WTC11 (cell line): ENCODE data around the gene SEMA4D. TPM values are rescaled to one million over a fixed set of nuclear protein-coding genes. Genes with fewer than 3 reads are reported as not detected.

Source experiments
- ATAC-seq: fragments of 200-7000 bp; cut with Tn5 transposase; 2 replicates; pipeline ENCODE4 v1.10.0; 2021; ENCODE audit warnings: mild to moderate bottlenecking, moderate library complexity
- CTCF ChIA-PET: fragments of 300-600 bp; sonication (Branson Sonifier 250); formaldehyde crosslinking; loops from one replicate; lab custom pipeline; 2021; ENCODE audit warnings: antibody characterized with exemption; lab: Charles Lee
- POLR2A ChIA-PET: fragments of 350-600 bp; sonication (Branson Sonifier 250); formaldehyde crosslinking; loops from one replicate; lab custom pipeline; 2021; ENCODE audit warnings: antibody characterized with exemption; lab: Charles Lee
- DNase-seq: peaks from one replicate; pipeline ENCODE4 v3.0.0; 2021; ENCODE audit warnings: low spot score
- H3K27ac Mint-ChIP-seq: 2 replicates; pipeline ENCODE4 v1.8.0; 2021; ENCODE audit warnings: mixed read lengths
- H3K27me3 Mint-ChIP-seq: 2 replicates; pipeline ENCODE4 v1.8.0; 2021; ENCODE audit warnings: low read depth, mild to moderate bottlenecking, moderate library complexity, mixed read lengths
- H3K36me3 Mint-ChIP-seq: 2 replicates; pipeline ENCODE4 v1.8.0; 2021; ENCODE audit warnings: mixed read lengths
- H3K4me1 Mint-ChIP-seq: 2 replicates; pipeline ENCODE4 v1.8.0; 2022; ENCODE audit warnings: mixed read lengths
- H3K4me3 Mint-ChIP-seq: 2 replicates; pipeline ENCODE4 v1.8.0; 2021; ENCODE audit warnings: mild to moderate bottlenecking, moderate library complexity, mixed read lengths
- H3K9me3 Mint-ChIP-seq: 2 replicates; pipeline ENCODE4 v1.8.0; 2021; ENCODE audit warnings: mixed read lengths
- CTCF ChIP-seq: fragments of 200-600 bp; IDR thresholded peaks from 2 replicates; pipeline ENCODE4 v1.8.0; 2022; ENCODE audit warnings: antibody characterized with exemption
- FOXJ3 ChIP-seq: sonication (generic); formaldehyde crosslinking; IDR thresholded peaks from 2 replicates; pipeline ENCODE4 v1.9.0; 2021; ENCODE audit warnings: missing genetic modification reagents, mild to moderate bottlenecking, borderline replicate concordance
- FOXP4 ChIP-seq: sonication (generic); formaldehyde crosslinking; IDR thresholded peaks from 2 replicates; pipeline ENCODE4 v1.8.0; 2022; ENCODE audit warnings: mild to moderate bottlenecking, missing genetic modification reagents
- OVOL2 ChIP-seq: fragments of 250-450 bp; sonication (Bioruptor Pico); IDR thresholded peaks from 2 replicates; pipeline ENCODE4 v1.9.0; 2021; ENCODE audit warnings: mild to moderate bottlenecking, borderline replicate concordance
- SOX15 ChIP-seq: fragments of 250-450 bp; sonication (Bioruptor Pico); IDR thresholded peaks from 2 replicates; pipeline ENCODE4 v1.9.0; 2021; ENCODE audit warnings: mild to moderate bottlenecking
- ZNF317 ChIP-seq: sonication (generic); formaldehyde crosslinking; IDR thresholded peaks from 2 replicates; pipeline ENCODE4 v1.8.1; 2023; ENCODE audit warnings: low read depth, mild to moderate bottlenecking, moderate library complexity, missing genetic modification reagents, borderline replicate concordance
- ZNF512 ChIP-seq: sonication (generic); formaldehyde crosslinking; IDR thresholded peaks from 2 replicates; pipeline ENCODE4 v1.8.1; 2022; ENCODE audit warnings: missing genetic modification reagents, borderline replicate concordance
- total RNA-seq: library from RNA; stranded (reverse); gene quantifications from 3 replicates; pipeline ENCODE4 v1.2.3, GENCODE V29; 2021
- TF ChIP-seq, protein P1 (sequence below): sonication (generic); formaldehyde crosslinking; IDR thresholded peaks from 2 replicates; pipeline ENCODE4 v1.8.1; 2023; ENCODE audit warnings: mild to moderate bottlenecking, moderate library complexity, missing genetic modification reagents
- TF ChIP-seq, protein P2 (sequence below): sonication (generic); formaldehyde crosslinking; IDR thresholded peaks from 2 replicates; pipeline ENCODE4 v1.8.0; 2023; ENCODE audit warnings: missing genetic modification reagents
- TF ChIP-seq, protein P3 (sequence below): sonication (generic); formaldehyde crosslinking; IDR thresholded peaks from 2 replicates; pipeline ENCODE4 v1.8.1; 2023; ENCODE audit warnings: mild to moderate bottlenecking, missing genetic modification reagents, borderline replicate concordance

The SEMA4D gene
- total RNA-seq, 1 experiment from 2014 or later = 67.8 TPM

DNA sequence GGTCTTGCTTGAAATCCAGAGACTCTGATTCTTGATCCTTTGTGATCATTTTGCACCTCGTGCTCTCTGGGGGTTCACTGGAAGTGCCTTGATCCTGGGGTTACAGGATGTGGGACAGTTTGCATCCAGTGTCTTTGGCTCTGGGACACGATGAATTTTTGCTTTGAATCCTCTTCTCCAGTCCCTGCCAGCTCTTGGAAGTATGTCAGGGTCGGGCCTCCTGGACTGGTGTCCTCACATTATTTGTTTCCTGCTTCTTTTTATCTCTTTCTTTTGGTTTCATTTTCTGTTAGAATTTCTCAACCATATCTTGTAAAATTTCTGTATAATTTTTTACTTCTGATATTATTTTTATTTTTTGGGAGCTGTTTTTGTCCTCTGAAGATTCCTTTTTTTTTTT is 145.5 kb downstream of the SEMA4D start (continued):
- TF ChIP-seq, protein P1, sequence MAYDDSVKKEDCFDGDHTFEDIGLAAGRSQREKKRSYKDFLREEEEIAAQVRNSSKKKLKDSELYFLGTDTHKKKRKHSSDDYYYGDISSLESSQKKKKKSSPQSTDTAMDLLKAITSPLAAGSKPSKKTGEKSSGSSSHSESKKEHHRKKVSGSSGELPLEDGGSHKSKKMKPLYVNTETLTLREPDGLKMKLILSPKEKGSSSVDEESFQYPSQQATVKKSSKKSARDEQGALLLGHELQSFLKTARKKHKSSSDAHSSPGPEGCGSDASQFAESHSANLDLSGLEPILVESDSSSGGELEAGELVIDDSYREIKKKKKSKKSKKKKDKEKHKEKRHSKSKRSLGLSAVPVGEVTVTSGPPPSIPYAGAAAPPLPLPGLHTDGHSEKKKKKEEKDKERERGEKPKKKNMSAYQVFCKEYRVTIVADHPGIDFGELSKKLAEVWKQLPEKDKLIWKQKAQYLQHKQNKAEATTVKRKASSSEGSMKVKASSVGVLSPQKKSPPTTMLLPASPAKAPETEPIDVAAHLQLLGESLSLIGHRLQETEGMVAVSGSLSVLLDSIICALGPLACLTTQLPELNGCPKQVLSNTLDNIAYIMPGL (CRISPR knock-in tag) = no peak
- TF ChIP-seq FOXJ3 (CRISPR knock-in tag) = no peak
- TF ChIP-seq FOXP4 = no peak
- TF ChIP-seq ZNF512 (CRISPR knock-in tag) = no peak
- TF ChIP-seq, protein P2, sequence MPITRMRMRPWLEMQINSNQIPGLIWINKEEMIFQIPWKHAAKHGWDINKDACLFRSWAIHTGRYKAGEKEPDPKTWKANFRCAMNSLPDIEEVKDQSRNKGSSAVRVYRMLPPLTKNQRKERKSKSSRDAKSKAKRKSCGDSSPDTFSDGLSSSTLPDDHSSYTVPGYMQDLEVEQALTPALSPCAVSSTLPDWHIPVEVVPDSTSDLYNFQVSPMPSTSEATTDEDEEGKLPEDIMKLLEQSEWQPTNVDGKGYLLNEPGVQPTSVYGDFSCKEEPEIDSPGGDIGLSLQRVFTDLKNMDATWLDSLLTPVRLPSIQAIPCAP (CRISPR knock-in tag) = no peak
- TF ChIP-seq, protein P3, sequence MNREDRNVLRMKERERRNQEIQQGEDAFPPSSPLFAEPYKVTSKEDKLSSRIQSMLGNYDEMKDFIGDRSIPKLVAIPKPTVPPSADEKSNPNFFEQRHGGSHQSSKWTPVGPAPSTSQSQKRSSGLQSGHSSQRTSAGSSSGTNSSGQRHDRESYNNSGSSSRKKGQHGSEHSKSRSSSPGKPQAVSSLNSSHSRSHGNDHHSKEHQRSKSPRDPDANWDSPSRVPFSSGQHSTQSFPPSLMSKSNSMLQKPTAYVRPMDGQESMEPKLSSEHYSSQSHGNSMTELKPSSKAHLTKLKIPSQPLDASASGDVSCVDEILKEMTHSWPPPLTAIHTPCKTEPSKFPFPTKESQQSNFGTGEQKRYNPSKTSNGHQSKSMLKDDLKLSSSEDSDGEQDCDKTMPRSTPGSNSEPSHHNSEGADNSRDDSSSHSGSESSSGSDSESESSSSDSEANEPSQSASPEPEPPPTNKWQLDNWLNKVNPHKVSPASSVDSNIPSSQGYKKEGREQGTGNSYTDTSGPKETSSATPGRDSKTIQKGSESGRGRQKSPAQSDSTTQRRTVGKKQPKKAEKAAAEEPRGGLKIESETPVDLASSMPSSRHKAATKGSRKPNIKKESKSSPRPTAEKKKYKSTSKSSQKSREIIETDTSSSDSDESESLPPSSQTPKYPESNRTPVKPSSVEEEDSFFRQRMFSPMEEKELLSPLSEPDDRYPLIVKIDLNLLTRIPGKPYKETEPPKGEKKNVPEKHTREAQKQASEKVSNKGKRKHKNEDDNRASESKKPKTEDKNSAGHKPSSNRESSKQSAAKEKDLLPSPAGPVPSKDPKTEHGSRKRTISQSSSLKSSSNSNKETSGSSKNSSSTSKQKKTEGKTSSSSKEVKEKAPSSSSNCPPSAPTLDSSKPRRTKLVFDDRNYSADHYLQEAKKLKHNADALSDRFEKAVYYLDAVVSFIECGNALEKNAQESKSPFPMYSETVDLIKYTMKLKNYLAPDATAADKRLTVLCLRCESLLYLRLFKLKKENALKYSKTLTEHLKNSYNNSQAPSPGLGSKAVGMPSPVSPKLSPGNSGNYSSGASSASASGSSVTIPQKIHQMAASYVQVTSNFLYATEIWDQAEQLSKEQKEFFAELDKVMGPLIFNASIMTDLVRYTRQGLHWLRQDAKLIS = no peak
- no peak for TF ChIP-seq SOX15 (CRISPR knock-in tag)
- TF ChIP-seq OVOL2 (CRISPR knock-in tag) = no peak
- TF ChIP-seq CTCF = no peak
- TF ChIP-seq, all 79 proteins: peak for 0

GRCh38 chr9:89351584-89352300 is 146.2 kb downstream of the SEMA4D start:
- TF ChIP-seq ZNF317 = no peak
- CTCF ChIA-PET = no interaction called here
- no peak overlapping the region for H3K27ac Mint-ChIP-seq
- ATAC-seq = no peak
- no peak overlapping the region for H3K4me3 Mint-ChIP-seq
- DNase-seq = no peak
- POLR2A ChIA-PET = no interaction called here
- no peaks in the 10 kb centered on the region for H3K9me3 Mint-ChIP-seq
- H3K27me3 Mint-ChIP-seq = no peaks in the 10 kb centered on the region
- H3K4me1 Mint-ChIP-seq = no peaks in the 10 kb centered on the region
- peaks cover 91% of the 10 kb centered on the region for H3K36me3 Mint-ChIP-seq
